ENCODE data around the gene TNN.

TNN gene

GRCh38 chr1:175155473-175155856 lies 87.8 kb downstream of the TNN start:
- no peak overlapping the region for H3K4me2 ChIP-seq (ENCODE audit: low read depth, low read length, poor library complexity, severe bottlenecking)

DNA sequence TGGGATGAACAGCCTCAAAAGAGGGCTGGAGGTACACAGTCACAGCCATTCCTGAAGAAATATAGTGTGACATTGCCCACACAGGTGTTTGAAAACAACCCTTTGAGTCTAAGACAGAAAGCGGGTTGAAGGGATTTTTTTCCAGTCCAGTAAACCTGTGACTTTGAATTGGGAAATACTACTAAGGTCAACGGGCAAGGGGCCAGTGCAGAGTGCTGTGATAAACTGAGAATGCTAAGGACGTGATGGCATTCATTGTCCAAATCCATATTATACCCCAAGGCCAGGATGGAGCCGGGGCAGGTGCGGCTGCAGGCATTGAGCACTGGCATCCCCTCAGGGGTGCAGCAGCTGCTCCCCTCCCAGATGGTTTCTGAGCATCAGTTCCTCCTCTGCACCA lies 88.3 kb downstream of the TNN start:
- Histone ChIP-seq H3K9me2 (replicated peaks; ENCODE audit: low read depth, low read length) (no peaks in the 10 kb centered on the region), H3K27me3 (ENCODE audit: insufficient read depth, low read length, poor library complexity, severe bottlenecking) (no peaks in the 10 kb centered on the region), H2AFZ (ENCODE audit: low read length) (no peak overlapping the region), H3K4me1 (ENCODE audit: insufficient read depth, low read length, poor library complexity, severe bottlenecking) (peaks cover 12% of the 10 kb centered on the region), H3F3A (ENCODE audit: low read depth) (no peaks in the 10 kb centered on the region), H3K79me2 (ENCODE audit: insufficient read depth, low read length) (no peaks in the 10 kb centered on the region), H3K4me3 (ENCODE audit: low read length, poor library complexity, severe bottlenecking) (no peak overlapping the region), H3K4me2 (ENCODE audit: low read depth, low read length, poor library complexity, severe bottlenecking) (no peak overlapping the region), H3K9me3 (ENCODE audit: insufficient read depth, low read depth, low read length) (no peaks in the 10 kb centered on the region), H3K9ac (ENCODE audit: low read depth, low read length, poor library complexity, severe bottlenecking) (no peak overlapping the region), H3K36me3 (ENCODE audit: insufficient read depth, low read length) (peaks cover 5% of the 10 kb centered on the region; the same call in 1 of the 2 replicates), H4K20me1 (ENCODE audit: insufficient read depth, low read length, poor library complexity, severe bottlenecking) (no peaks in the 10 kb centered on the region)
- no peak for TF ChIP-seq CTCF (conservative IDR thresholded peaks at IDR 0.05; ENCODE audit: low read length)
- TF ChIP-seq EZH2phosphoT487 (IDR thresholded peaks at IDR 0.05; ENCODE audit: borderline replicate concordance), result no peak

More at GRCh38 chr1:175155473-175155856, 87.8 kb downstream of the TNN start:
- H3K4me3 ChIP-seq (ENCODE audit: low read length, poor library complexity, severe bottlenecking), result no peak overlapping the region
- H3K4me1 ChIP-seq (ENCODE audit: insufficient read depth, low read length, poor library complexity, severe bottlenecking), result peaks cover 9% of the 10 kb centered on the region
- TF ChIP-seq EZH2phosphoT487 (IDR thresholded peaks at IDR 0.05; ENCODE audit: borderline replicate concordance) (no peak), CTCF (conservative IDR thresholded peaks at IDR 0.05; ENCODE audit: low read length) (no peak)
- no peaks in the 10 kb centered on the region for H3K79me2 ChIP-seq (ENCODE audit: insufficient read depth, low read length)
- peaks cover 5% of the 10 kb centered on the region; the same call in 1 of the 2 replicates for H3K36me3 ChIP-seq (ENCODE audit: insufficient read depth, low read length)
- no peaks in the 10 kb centered on the region for H3K9me3 ChIP-seq (ENCODE audit: insufficient read depth, low read depth, low read length)
- no peaks in the 10 kb centered on the region for H3K27me3 ChIP-seq (ENCODE audit: insufficient read depth, low read length, poor library complexity, severe bottlenecking)
- H3K9ac ChIP-seq (ENCODE audit: low read depth, low read length, poor library complexity, severe bottlenecking), result no peak overlapping the region
- no peaks in the 10 kb centered on the region for H4K20me1 ChIP-seq (ENCODE audit: insufficient read depth, low read length, poor library complexity, severe bottlenecking)
- no peaks in the 10 kb centered on the region for H3K9me2 ChIP-seq (replicated peaks; ENCODE audit: low read depth, low read length)
- H2AFZ ChIP-seq (ENCODE audit: low read length), result no peak overlapping the region
- H3F3A ChIP-seq (ENCODE audit: low read depth), result no peaks in the 10 kb centered on the region

- TF ChIP-seq EZH2phosphoT487 (IDR thresholded peaks at IDR 0.05; ENCODE audit: borderline replicate concordance), result no peak
- TF ChIP-seq CTCF (conservative IDR thresholded peaks at IDR 0.05; ENCODE audit: low read length), result no peak
- Histone ChIP-seq H3K4me2 (ENCODE audit: low read depth, low read length, poor library complexity, severe bottlenecking) (no peak overlapping the region), H3K36me3 (ENCODE audit: insufficient read depth, low read length) (peaks cover 5% of the 10 kb centered on the region; the same call in 1 of the 2 replicates), H3K9ac (ENCODE audit: low read depth, low read length, poor library complexity, severe bottlenecking) (no peak overlapping the region), H3K9me2 (replicated peaks; ENCODE audit: low read depth, low read length) (no peaks in the 10 kb centered on the region), H2AFZ (ENCODE audit: low read length) (no peak overlapping the region), H3K9me3 (ENCODE audit: insufficient read depth, low read depth, low read length) (no peaks in the 10 kb centered on the region), H3K27me3 (ENCODE audit: insufficient read depth, low read length, poor library complexity, severe bottlenecking) (no peaks in the 10 kb centered on the region), H4K20me1 (ENCODE audit: insufficient read depth, low read length, poor library complexity, severe bottlenecking) (no peaks in the 10 kb centered on the region), H3K79me2 (ENCODE audit: insufficient read depth, low read length) (no peaks in the 10 kb centered on the region), H3K4me1 (ENCODE audit: insufficient read depth, low read length, poor library complexity, severe bottlenecking) (peaks cover 12% of the 10 kb centered on the region), H3K4me3 (ENCODE audit: low read length, poor library complexity, severe bottlenecking) (no peak overlapping the region), H3F3A (ENCODE audit: low read depth) (no peaks in the 10 kb centered on the region)
Measured at GRCh38 chr1:175157200-175157599, 89.6 kb downstream of the TNN start.
